ENCODE data around the gene KRTAP10-2. TPM values are rescaled to one million over a fixed set of nuclear protein-coding genes. Genes with fewer than 3 reads are reported as not detected.
"Not testable (repeated sequence)": the region's sequence is repeated elsewhere in the genome, so short reads cannot be mapped to it uniquely, and the experiment has no call there.

KRTAP10-2 gene
- not detected for total RNA-seq
- polyA plus RNA-seq (ENCODE audit: insufficient read depth, low read depth, low replicate concordance): not detected
- long read RNA-seq, donor 1: 0 reads
- long read RNA-seq, donor 2: 0 reads
- long read RNA-seq, donor 3: 0 reads
- long read RNA-seq, donor 4: 0 reads
- long read RNA-seq, donor 5: 0 reads
- long read RNA-seq, donor 6: 0 reads
- long read RNA-seq, donor 7: 0 reads
- long read RNA-seq, donor 8: 0 reads
- long read RNA-seq, donor 9: 0 reads
- long read RNA-seq, donor 10: 0 reads

GRCh38 chr21:44551340-44551961 lies at the start of gene KRTAP10-2:
Gene KRTAP10-2 (minus strand): TSS chr21:44551505. CDS start chr21:44551458, 47 bp downstream.
- DNase-seq: peak in 2 of 5 donors; percentile 48 to 51

DNA sequence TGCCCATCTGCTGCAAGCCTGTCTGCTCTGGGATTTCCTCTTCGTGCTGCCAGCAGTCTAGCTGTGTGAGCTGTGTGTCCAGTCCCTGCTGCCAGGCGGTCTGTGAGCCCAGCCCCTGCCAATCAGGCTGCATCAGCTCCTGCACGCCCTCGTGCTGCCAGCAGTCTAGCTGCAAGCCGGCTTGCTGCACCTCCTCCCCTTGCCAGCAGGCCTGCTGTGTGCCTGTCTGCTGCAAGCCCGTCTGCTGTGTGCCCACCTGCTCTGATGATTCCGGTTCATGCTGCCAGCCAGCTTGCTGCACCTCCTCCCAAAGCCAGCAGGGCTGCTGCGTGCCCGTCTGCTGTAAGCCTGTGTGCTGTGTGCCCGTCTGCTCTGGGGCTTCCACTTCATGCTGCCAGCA lies 49.8 kb upstream of the KRTAP10-2 start:
- H3K4me3 ChIP-seq (ENCODE audit: low read length in 3 of 3); H3K9me3 ChIP-seq (ENCODE audit: control insufficient read depth in 2 of 3, insufficient read depth in 1 of 3, low read length in 3 of 3); FAIRE-seq; H3K4me1 ChIP-seq (ENCODE audit: control insufficient read depth in 2 of 3, insufficient read depth in 2 of 3, low read depth in 1 of 3, low read length in 3 of 3); H3K27me3 ChIP-seq (ENCODE audit: control insufficient read depth, insufficient read depth, low read length); DNase-seq; H3K9ac ChIP-seq (ENCODE audit: low read length in 3 of 3); H3K36me3 ChIP-seq (ENCODE audit: control insufficient read depth in 2 of 3, insufficient read depth in 3 of 3, low read length in 3 of 3); H3K27ac ChIP-seq (ENCODE audit: low read depth in 2 of 2, low read length in 2 of 2); intact Hi-C loops (cut with DNase I): not testable (repeated sequence)

More at GRCh38 chr21:44551340-44551961, at the start of gene KRTAP10-2:
- Histone ChIP-seq H3K9ac (ENCODE audit: low read length in 3 of 3) (no peak within 1 kb of the TSS), H3K27me3 (ENCODE audit: control insufficient read depth, insufficient read depth, low read length) (no peaks in the 10 kb centered on the region), H3K36me3 (ENCODE audit: control insufficient read depth in 2 of 3, insufficient read depth in 3 of 3, low read length in 3 of 3) (no peaks in the 10 kb centered on the region), H3K4me1 (ENCODE audit: control insufficient read depth in 2 of 3, insufficient read depth in 2 of 3, low read depth in 1 of 3, low read length in 3 of 3) (no peaks in the 10 kb centered on the region), H3K9me3 (ENCODE audit: control insufficient read depth in 2 of 3, insufficient read depth in 1 of 3, low read length in 3 of 3) (no peaks in the 10 kb centered on the region), H3K27ac (ENCODE audit: low read depth in 2 of 2, low read length in 2 of 2) (no peak within 1 kb of the TSS), H3K4me3 (ENCODE audit: low read length in 3 of 3) (no peak within 1 kb of the TSS)
- no peak for FAIRE-seq
- TF ChIP-seq, protein P1, sequence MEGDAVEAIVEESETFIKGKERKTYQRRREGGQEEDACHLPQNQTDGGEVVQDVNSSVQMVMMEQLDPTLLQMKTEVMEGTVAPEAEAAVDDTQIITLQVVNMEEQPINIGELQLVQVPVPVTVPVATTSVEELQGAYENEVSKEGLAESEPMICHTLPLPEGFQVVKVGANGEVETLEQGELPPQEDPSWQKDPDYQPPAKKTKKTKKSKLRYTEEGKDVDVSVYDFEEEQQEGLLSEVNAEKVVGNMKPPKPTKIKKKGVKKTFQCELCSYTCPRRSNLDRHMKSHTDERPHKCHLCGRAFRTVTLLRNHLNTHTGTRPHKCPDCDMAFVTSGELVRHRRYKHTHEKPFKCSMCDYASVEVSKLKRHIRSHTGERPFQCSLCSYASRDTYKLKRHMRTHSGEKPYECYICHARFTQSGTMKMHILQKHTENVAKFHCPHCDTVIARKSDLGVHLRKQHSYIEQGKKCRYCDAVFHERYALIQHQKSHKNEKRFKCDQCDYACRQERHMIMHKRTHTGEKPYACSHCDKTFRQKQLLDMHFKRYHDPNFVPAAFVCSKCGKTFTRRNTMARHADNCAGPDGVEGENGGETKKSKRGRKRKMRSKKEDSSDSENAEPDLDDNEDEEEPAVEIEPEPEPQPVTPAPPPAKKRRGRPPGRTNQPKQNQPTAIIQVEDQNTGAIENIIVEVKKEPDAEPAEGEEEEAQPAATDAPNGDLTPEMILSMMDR (IDR thresholded peaks at IDR 0.05; ENCODE audit: borderline replicate concordance, extremely low read depth, insufficient read depth): no peak
- intact Hi-C loops (cut with DNase I): no loop called here

DNA sequence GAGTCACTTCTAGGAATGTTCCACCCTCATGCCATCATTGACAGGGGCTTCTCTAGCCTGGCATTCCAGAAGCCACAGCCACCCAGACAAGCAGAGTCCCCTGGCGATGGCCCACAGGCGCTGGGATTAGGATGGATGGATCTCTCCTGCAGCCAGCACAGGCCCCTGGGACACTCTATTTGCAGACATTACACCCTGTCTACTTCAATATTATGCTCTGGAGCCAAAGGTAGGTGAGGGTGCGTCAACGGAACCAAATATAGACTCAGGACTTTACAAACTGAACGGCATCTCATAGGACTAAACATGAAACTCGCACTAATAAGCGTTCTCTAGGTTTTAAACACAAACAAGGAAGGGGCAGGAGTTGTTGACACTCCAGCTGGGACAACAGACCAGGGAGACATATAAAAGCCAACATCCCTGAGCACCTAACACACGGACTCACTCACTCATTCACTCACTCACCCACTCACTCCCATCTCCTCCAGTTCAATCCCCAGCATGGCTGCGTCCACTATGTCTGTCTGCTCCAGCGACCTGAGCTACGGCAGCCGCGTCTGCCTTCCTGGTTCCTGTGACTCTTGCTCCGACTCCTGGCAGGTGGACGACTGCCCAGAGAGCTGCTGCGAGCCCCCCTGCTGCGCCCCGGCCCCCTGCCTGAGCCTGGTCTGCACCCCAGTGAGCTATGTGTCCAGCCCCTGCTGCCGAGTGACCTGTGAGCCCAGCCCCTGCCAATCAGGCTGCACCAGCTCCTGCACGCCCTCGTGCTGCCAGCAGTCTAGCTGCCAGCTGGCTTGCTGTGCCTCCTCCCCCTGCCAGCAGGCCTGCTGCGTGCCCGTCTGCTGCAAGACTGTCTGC lies 49.0 kb upstream of the KRTAP10-2 start, which contains the start of gene KRTAP10-7:
Gene KRTAP10-7, plus strand, starts transcription at position 480 of the 861 bp plus-strand sequence. Its CDS starts 25 bp downstream, at position 505.
- H3K4me3 ChIP-seq (ENCODE audit: low read length in 3 of 3); H3K9me3 ChIP-seq (ENCODE audit: control insufficient read depth in 2 of 3, insufficient read depth in 1 of 3, low read length in 3 of 3); H3K27me3 ChIP-seq (ENCODE audit: control insufficient read depth, insufficient read depth, low read length); DNase-seq; H3K9ac ChIP-seq (ENCODE audit: low read length in 3 of 3); FAIRE-seq; H3K27ac ChIP-seq (ENCODE audit: low read depth in 2 of 2, low read length in 2 of 2); H3K4me1 ChIP-seq (ENCODE audit: control insufficient read depth in 2 of 3, insufficient read depth in 2 of 3, low read depth in 1 of 3, low read length in 3 of 3); H3K36me3 ChIP-seq (ENCODE audit: control insufficient read depth in 2 of 3, insufficient read depth in 3 of 3, low read length in 3 of 3); intact Hi-C loops (cut with DNase I): not testable (repeated sequence)

DNA sequence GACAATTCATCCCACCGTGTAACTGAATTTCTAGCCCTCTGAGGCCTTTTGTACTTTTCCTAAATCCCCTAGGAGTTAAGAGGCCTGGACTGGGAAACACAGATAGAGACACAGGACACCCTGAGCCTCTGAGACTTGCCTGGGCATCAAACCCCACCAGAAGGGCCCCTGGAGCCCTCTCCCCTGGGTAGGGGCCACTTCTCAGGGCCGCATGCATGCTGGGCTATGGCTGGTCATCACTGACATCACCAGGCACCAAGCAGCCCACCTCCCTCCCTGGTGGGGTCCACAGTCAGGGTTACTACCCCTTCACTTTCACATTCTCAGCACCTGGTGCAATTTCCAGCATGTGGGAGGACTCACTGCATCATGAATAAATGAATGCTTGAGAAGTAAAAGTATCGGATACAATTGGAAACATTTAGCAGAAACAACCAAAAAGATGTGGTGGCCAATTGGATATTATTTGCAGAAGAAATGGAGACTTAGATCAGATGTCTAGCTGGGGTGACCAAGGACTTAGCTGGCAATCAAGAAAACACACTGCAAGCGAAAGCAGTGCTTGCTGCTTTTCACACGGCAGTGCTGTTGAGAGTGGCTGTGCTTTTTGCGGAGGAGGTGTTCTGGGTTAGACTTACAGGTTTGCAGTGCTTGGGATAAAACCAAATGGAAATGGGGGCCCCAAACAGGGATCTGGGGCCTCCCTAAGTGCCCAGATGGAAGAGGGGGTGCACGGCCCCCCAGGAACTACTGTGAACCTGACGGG lies 48.1 kb upstream of the KRTAP10-2 start:
- TF ChIP-seq, protein P1 (IDR thresholded peaks at IDR 0.05; ENCODE audit: borderline replicate concordance, extremely low read depth, insufficient read depth): no peak
- intact Hi-C loops (cut with DNase I): no loop called here
- DNase-seq (no peak), FAIRE-seq (no peak)
- H3K9ac ChIP-seq (ENCODE audit: low read length in 3 of 3): no peak overlapping the region
- no peaks in the 10 kb centered on the region for H3K9me3 ChIP-seq (ENCODE audit: control insufficient read depth in 2 of 3, insufficient read depth in 1 of 3, low read length in 3 of 3)
- H3K27ac ChIP-seq (ENCODE audit: low read depth in 2 of 2, low read length in 2 of 2): no peak overlapping the region
- H3K27me3 ChIP-seq (ENCODE audit: control insufficient read depth, insufficient read depth, low read length): no peaks in the 10 kb centered on the region
- H3K4me1 ChIP-seq (ENCODE audit: control insufficient read depth in 2 of 3, insufficient read depth in 2 of 3, low read depth in 1 of 3, low read length in 3 of 3): no peaks in the 10 kb centered on the region
- no peaks in the 10 kb centered on the region for H3K36me3 ChIP-seq (ENCODE audit: control insufficient read depth in 2 of 3, insufficient read depth in 3 of 3, low read length in 3 of 3)
- no peak overlapping the region for H3K4me3 ChIP-seq (ENCODE audit: low read length in 3 of 3)
